ENCODE results near the gene PGAP2. TPM values are rescaled to one million over a fixed set of nuclear protein-coding genes. Genes with fewer than 3 reads are reported as not detected.
"Not testable (repeated sequence)": the region's sequence is repeated elsewhere in the genome, so short reads cannot be mapped to it uniquely, and the experiment has no call there.

The PGAP2 gene
- total RNA-seq, 1 donor from 2014 or later = 21.8 TPM

GRCh38 chr11:3802011-3802790 is 6.2 kb upstream of the PGAP2 start:
- intact Hi-C loops (cut with micrococcal nuclease) = no loop called here

GRCh38 chr11:3803726-3804495 is 4.4 kb upstream of the PGAP2 start:
- intact Hi-C loops (cut with micrococcal nuclease) = no loop called here

GRCh38 chr11:3808861-3809623 is 682 bp downstream of the PGAP2 start:
- intact Hi-C loops (cut with micrococcal nuclease) = loop anchor here (1.0 to 5.0 kb wide), 3 partner anchors 12 to 102 kb away; partner anchors contain the start of gene NUP98

- intact Hi-C loops (cut with micrococcal nuclease) = loop anchor here (5.0 kb wide), 2 partner anchors 72 to 102 kb away; no protein-coding TSS in a partner anchor
These were observed 1.2 kb downstream of the PGAP2 start for GRCh38 chr11:3809624-3809928.

GRCh38 chr11:3810446-3810845 is 2.1 kb downstream of the PGAP2 start:
- intact Hi-C loops (cut with micrococcal nuclease) = no loop called here

GRCh38 chr11:3810951-3811350 is 2.6 kb downstream of the PGAP2 start:
- intact Hi-C loops (cut with micrococcal nuclease) = no loop called here

- intact Hi-C loops (cut with micrococcal nuclease) = not testable (repeated sequence)
These were observed 6.5 kb downstream of the PGAP2 start for GRCh38 chr11:3814832-3815231.

- intact Hi-C loops (cut with micrococcal nuclease) = no loop called here
These were observed 7.5 kb downstream of the PGAP2 start for GRCh38 chr11:3815845-3816244.

- intact Hi-C loops (cut with micrococcal nuclease) = no loop called here
These were observed 8.3 kb downstream of the PGAP2 start for GRCh38 chr11:3816673-3817072.

- intact Hi-C loops (cut with micrococcal nuclease) = no loop called here
These were observed 8.9 kb downstream of the PGAP2 start for GRCh38 chr11:3817181-3817800.

GRCh38 chr11:3820971-3821370 is 12.6 kb downstream of the PGAP2 start:
- intact Hi-C loops (cut with micrococcal nuclease) = no loop called here

- intact Hi-C loops (cut with micrococcal nuclease) = no loop called here
These were observed 14.0 kb downstream of the PGAP2 start for GRCh38 chr11:3822312-3822711.

GRCh38 chr11:3823303-3823702 is 14.9 kb downstream of the PGAP2 start:
- intact Hi-C loops (cut with micrococcal nuclease) = no loop called here

- intact Hi-C loops (cut with micrococcal nuclease) = loop anchor here (1.0 kb wide), 2 partner anchors 15 to 248 kb away; no protein-coding TSS in a partner anchor
These were observed 15.6 kb downstream of the PGAP2 start for GRCh38 chr11:3823762-3824506.

GRCh38 chr11:3824714-3825472 is 16.5 kb downstream of the PGAP2 start:
- intact Hi-C loops (cut with micrococcal nuclease) = loop anchor here (1.0 kb wide), 2 partner anchors 14 to 247 kb away; no protein-coding TSS in a partner anchor

GRCh38 chr11:3825473-3826154 is 17.3 kb downstream of the PGAP2 start:
- intact Hi-C loops (cut with micrococcal nuclease) = no loop called here

- intact Hi-C loops (cut with micrococcal nuclease) = no loop called here
These were observed 18.4 kb downstream of the PGAP2 start for GRCh38 chr11:3826721-3827120.

- intact Hi-C loops (cut with micrococcal nuclease) = no loop called here
These were observed 19.2 kb downstream of the PGAP2 start for GRCh38 chr11:3827434-3828186.

GRCh38 chr11:3830088-3830487 is 21.7 kb downstream of the PGAP2 start:
- intact Hi-C loops (cut with micrococcal nuclease) = no loop called here

All from T-helper 2 cell treated with Interferon-gamma antibody and Interleukin-4, amounts not matched to agents 100 ng/mL and 5 ng/mL, for 36 hours (primary cell).